IPS-11a (cell line): ENCODE measurements around the gene KBTBD2.
"Not testable (repeated sequence)": the region's sequence is repeated elsewhere in the genome, so short reads cannot be mapped to it uniquely, and the experiment has no call there.

ENCODE experiments used
- H3K4me3 ChIP-seq: one replicate; pipeline ENCODE4 v1.5.1; 2013; ENCODE audit warnings: low read depth, low read length, control low read depth

KBTBD2 gene

DNA sequence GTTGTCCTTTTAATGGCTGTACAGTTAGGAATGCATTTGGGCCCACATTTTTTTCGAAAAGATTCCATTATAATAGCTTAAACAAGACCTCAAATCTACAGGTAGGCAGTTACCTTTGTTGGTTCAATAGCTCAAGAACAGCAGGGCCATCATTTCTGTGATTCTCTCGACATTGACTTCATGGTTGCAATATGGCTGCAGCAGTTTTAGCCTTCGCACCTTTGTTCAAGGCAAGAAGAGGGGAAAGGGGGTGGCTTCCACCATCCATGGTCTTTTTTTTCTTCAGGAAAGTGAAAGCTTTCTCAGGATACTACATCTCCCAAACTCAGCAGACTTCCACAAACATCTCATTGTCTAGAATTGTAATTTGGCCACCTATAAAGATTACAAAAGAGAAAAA, 2.2 kb upstream of the KBTBD2 start:
- H3K4me3 ChIP-seq = no peak overlapping the region

GRCh38 chr7:32893207-32893524, 1.6 kb upstream of the KBTBD2 start:
- no peak overlapping the region for H3K4me3 ChIP-seq

DNA sequence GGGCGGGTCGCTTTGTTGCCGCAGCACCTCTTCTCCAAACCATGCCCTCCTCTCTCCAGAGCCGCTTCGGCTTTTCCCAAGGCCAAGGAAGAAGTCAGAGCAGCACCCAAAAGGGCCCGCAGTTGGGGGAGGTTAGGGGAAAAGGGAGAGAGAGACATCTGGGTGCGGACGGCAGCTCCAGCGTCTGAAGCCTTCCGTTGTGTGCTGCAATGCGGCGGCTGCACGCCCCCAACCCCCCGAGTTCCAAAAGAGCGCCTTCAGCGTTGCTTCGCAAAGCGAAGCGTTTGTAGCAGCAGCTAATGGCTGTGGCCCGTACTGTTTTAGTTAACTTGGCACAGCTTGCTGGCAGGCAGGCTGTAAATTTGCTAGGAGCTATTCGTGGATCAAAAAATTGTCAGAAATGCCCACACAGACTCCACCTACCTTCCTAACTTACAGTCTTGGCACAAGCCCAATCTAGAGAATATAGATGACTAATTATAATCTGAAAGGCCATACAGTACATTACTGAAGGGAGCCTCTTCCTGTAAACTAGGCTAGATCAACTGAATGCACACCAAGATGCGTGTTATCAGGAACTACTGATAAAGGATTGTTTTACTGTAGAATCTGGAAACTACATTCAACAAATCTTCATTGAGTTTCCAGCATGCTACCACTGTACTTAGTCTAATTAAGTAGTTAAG, 1.1 kb upstream of the KBTBD2 start:
- H3K4me3 ChIP-seq = peak overlapping the region; percentile 43

GRCh38 chr7:32891800-32892520, 400 bp upstream of the KBTBD2 start:
- H3K4me3 ChIP-seq = peak overlapping the region; percentile 67

GRCh38 chr7:32890793-32891042, 842 bp downstream of the KBTBD2 start:
- peak overlapping the region; percentile 81 for H3K4me3 ChIP-seq

GRCh38 chr7:32890010-32890792, 1.4 kb downstream of the KBTBD2 start:
- peak overlapping the region; percentile 81 for H3K4me3 ChIP-seq

DNA sequence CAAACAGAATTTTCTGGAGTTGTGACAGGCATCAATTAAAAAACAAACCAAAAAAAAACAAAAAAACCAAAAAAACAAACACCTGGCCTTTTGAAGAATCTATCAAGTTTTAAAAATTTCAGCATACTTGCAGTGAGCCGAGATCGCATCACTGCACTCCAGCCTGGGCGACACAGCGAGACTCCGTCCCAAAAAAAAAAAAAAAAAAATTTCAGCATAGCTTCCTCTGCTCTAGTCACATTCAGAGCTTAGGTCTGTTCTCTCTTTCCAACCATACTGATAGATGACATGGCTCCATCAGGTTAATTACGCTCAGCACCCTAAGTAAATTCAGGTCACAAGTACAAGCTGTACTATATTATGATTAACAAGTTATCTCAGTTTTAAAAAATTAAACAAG, 3.1 kb downstream of the KBTBD2 start:
- H3K4me3 ChIP-seq = no peak overlapping the region

GRCh38 chr7:32887395-32887794, 4.2 kb downstream of the KBTBD2 start:
- H3K4me3 ChIP-seq = no peak overlapping the region

GRCh38 chr7:32881074-32881982, 10.2 kb downstream of the KBTBD2 start:
- no peak overlapping the region for H3K4me3 ChIP-seq

DNA sequence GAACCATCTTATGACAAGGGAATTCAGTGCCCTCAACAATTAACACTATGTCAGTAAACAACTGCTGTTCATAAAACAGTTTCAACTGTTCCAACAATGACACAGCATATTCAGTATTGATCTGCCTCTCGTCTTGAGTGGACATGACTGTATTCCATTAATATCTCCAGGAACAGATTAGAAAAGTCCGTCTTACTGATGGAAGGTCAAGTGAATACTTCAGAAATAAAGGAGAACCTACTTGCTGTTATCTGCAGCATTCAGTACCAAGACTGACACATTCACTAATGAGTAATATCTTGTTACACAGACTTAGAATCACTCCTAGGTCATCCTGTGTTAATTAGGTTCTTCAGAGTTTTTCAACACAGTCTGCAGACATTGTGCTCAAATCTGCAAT, 12.1 kb downstream of the KBTBD2 start:
- no peak overlapping the region for H3K4me3 ChIP-seq

DNA sequence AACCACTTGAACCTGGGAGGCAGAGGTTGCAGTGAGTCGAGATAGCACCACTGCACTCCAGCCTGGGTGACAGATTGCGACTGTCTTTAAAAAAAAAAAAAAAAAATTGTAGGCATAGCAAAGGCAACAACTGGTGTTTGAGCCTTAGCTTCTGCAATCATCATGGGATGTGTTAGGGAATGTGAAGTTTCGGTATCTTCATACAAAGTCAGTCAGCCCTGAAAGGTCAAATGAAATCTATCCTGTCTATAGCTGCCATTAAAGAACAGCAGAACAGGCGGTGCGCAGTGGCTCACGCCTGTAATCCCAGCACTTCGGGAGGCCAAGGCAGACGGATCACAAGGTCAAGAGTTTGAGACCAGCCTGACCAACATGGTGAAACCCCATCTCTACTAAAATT, 13.5 kb downstream of the KBTBD2 start:
- not testable (repeated sequence) for H3K4me3 ChIP-seq

- no peak overlapping the region for H3K4me3 ChIP-seq
Measured at GRCh38 chr7:32872421-32872820, 19.1 kb downstream of the KBTBD2 start.

GRCh38 chr7:32871624-32872371, 19.8 kb downstream of the KBTBD2 start:
- no peak overlapping the region for H3K4me3 ChIP-seq

DNA sequence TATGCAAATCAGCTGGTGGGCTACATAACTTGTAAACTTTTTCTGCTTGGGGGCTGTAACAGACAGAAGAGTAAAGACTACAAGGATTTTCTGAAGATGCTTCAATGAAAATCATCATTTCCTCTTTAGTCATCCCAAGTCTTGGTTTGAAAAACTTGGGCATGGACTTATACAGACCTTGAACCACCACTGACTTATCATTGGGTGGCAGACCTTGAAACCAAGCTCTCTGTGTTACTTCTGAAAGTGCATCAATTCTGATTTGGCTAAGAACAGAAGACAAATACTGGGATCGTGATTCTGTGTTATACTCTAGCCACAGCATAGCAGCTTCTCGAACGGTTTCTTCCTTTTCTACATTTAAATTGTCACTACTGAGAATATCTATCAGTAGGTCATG, 21.3 kb downstream of the KBTBD2 start:
- H3K4me3 ChIP-seq = no peak overlapping the region

- no peak overlapping the region for H3K4me3 ChIP-seq
Measured at GRCh38 chr7:32869716-32870115, 21.8 kb downstream of the KBTBD2 start.

GRCh38 chr7:32868116-32868515, 23.4 kb downstream of the KBTBD2 start:
- no peak overlapping the region for H3K4me3 ChIP-seq

DNA sequence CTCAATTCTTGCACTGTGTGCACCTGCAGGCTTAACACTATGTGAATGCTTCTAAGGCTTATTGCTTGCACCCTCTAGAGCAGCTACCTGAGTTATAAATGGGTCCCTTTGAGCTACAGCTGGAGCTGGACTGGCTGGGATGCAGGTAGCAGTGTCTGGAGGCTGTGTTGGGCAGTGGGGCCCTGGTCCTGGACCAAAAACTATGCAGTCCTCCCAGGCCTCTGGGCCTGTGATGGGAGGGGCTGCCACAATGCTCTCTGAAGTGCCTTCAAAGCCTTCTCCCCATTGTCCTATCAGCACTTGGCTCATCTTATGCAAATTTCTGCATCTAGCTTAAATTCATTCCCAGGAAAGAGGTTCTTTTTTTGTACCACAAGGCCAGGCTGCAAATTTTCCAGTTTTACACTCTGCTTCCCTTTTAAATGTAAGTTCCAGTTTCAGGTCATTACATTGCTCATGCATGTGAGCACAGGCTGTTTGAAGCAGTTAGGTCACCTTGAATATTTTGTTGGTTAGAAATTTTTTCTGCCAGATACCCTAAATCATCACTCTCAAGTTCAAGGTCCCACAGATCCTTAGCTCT, 26.0 kb downstream of the KBTBD2 start:
- H3K4me3 ChIP-seq = no peak overlapping the region

DNA sequence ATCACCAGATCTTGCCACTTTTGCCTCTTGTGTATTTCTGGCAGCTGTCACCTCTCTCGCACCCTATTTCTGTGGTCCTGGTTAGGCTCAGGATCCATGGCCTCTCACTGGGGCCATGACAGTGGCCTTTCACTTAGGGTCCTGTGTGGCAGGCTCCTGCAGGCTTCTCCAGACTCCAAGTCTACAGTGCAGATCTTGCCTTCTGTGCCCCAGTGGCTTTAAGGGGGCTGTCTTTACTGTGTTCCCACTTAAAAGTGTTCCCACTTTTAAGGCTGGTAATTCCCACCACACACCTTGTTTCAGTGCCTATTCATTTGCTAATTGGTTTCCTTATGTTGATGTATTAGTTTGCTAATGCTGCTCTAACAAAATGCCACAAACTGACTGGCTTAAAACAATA, 27.7 kb downstream of the KBTBD2 start:
- H3K4me3 ChIP-seq = not testable (repeated sequence)

DNA sequence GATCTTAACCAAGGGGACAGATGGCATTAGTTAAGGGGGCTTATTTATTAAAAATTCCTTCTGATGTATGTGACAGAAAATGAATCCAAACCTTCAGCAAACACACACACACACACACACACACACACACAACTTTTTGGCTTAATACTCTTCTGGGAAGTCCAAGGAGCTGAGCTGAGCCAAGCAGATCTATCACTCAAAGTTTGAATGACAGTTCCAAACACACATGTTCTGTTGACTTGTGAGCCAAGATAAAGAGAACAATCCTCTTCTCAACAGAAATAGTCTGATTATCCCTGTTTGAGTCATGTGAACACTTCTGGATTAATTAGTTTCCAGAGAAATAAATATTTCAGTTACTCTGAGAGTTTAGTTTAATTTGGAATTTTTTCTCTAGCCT, 31.5 kb downstream of the KBTBD2 start:
- H3K4me3 ChIP-seq = no peak overlapping the region

- no peak overlapping the region for H3K4me3 ChIP-seq
Measured at GRCh38 chr7:32858648-32859047, 32.9 kb downstream of the KBTBD2 start.
